NCI-H2081 treated with DMSO at 0.1 percent for 48 hours (cell line): Measurements from ENCODE around the gene FRMD6.

Source experiments
- DNase-seq: peaks from one replicate; lab custom pipeline; 2025; lab: John Stamatoyannopoulos, UW

Gene FRMD6

GRCh38 chr14:51666826-51667225 lies 15.1 kb downstream of the FRMD6 start:
- no peak for DNase-seq

GRCh38 chr14:51668870-51669269 lies 17.2 kb downstream of the FRMD6 start:
- no peak for DNase-seq

GRCh38 chr14:51674294-51675002 lies 22.7 kb downstream of the FRMD6 start:
- DNase-seq = no peak

GRCh38 chr14:51676549-51676948 lies 24.8 kb downstream of the FRMD6 start:
- DNase-seq = no peak

GRCh38 chr14:51677266-51677665 lies 25.6 kb downstream of the FRMD6 start:
- DNase-seq = no peak

GRCh38 chr14:51677738-51678137 lies 26.0 kb downstream of the FRMD6 start:
- DNase-seq = no peak

GRCh38 chr14:51680031-51680430 lies 28.3 kb downstream of the FRMD6 start:
- no peak for DNase-seq

- no peak for DNase-seq
These were observed 29.7 kb downstream of the FRMD6 start for GRCh38 chr14:51681411-51681810.

GRCh38 chr14:51682411-51682810 lies 30.7 kb downstream of the FRMD6 start:
- no peak for DNase-seq

- no peak for DNase-seq
These were observed 33.0 kb downstream of the FRMD6 start for GRCh38 chr14:51684760-51685159.

- DNase-seq = no peak
These were observed 39.5 kb downstream of the FRMD6 start for GRCh38 chr14:51691176-51691575.

GRCh38 chr14:51692646-51693045 lies 40.9 kb downstream of the FRMD6 start:
- no peak for DNase-seq

GRCh38 chr14:51697848-51698247 lies 46.1 kb downstream of the FRMD6 start:
- no peak for DNase-seq

- no peak for DNase-seq
These were observed 50.2 kb downstream of the FRMD6 start for GRCh38 chr14:51701951-51702350.

- no peak for DNase-seq
These were observed 52.1 kb downstream of the FRMD6 start for GRCh38 chr14:51703787-51704186.

GRCh38 chr14:51704545-51704944 lies 52.8 kb downstream of the FRMD6 start:
- no peak for DNase-seq

GRCh38 chr14:51707327-51707726 lies 55.6 kb downstream of the FRMD6 start:
- no peak for DNase-seq

- no peak for DNase-seq
These were observed 59.8 kb downstream of the FRMD6 start for GRCh38 chr14:51711505-51711904.

GRCh38 chr14:51715250-51715649 lies 63.5 kb downstream of the FRMD6 start:
- DNase-seq = no peak

GRCh38 chr14:51715742-51716141 lies 64.0 kb downstream of the FRMD6 start:
- DNase-seq = no peak

GRCh38 chr14:51716610-51717009 lies 64.9 kb downstream of the FRMD6 start:
- no peak for DNase-seq

- no peak for DNase-seq
These were observed 66.1 kb downstream of the FRMD6 start for GRCh38 chr14:51717766-51718165.

- no peak for DNase-seq
These were observed 68.2 kb downstream of the FRMD6 start for GRCh38 chr14:51719955-51720354.

GRCh38 chr14:51723990-51724389 lies 72.3 kb downstream of the FRMD6 start:
- no peak for DNase-seq
